Ovary (tissue), 3 donors: ENCODE results near the gene CFI.

Experiments used
- CTCF ChIP-seq, 3 donors: fragments of 450-650 bp in 2 of 3; fragments of 200-600 bp in 1 of 3; IDR thresholded peaks; one replicate each; pipeline versions ENCODE4 v1.5.1 to v1.8.0; 2016 to 2022; ENCODE audit warnings: antibody characterized with exemption in 3 of 3, mild to moderate bottlenecking in 1 of 3
- EP300 ChIP-seq: sonication (generic); formaldehyde crosslinking; IDR thresholded peaks from one replicate; pipeline ENCODE4 v1.6.1; 2017; ENCODE audit warnings: antibody characterized with exemption
- POLR2A ChIP-seq: fragments of 450-650 bp; IDR thresholded peaks from one replicate; pipeline ENCODE4 v1.6.1; 2017; ENCODE audit warnings: antibody characterized with exemption, mild to moderate bottlenecking, moderate library complexity
- donor health status: DM: no; HTN: no; CAD: no.

DNA sequence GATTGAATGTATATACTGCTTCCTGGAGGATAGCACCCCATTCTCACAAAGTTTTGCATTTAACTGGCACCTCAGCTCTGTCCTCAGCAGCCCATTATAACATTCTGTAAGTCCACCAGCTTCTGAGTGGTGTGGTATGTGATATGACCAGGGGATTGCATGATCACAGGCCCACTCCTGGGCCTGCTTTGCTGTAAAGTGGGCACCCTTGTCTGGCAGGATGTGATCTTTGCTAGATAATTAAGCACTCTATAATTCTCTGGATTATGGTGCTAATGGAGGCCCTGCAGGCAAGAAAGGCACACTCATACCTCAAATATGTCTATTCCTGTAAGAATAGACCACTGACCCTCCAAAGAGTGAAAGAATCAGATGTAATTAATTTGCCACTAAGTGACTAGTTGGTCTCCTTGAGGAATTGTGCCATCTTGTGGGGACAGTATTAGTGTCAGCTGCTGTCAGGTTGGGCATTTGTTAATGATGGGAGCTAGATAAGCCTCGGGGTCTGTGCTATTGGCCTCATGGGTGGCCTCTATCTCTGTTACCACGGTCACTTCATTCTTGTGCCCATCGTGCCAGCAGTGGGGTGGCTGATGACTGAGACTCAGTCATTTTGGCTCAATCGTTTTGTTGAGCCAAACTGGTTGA, 2.2 kb upstream of the CFI start:
- TF ChIP-seq POLR2A = no peak
- no peak for TF ChIP-seq EP300
- TF ChIP-seq CTCF (IDR thresholded peaks at IDR 0.05) = no peak
